Subcutaneous abdominal adipose tissue (tissue), 5 donors: ENCODE data around the gene RAB35.

Source experiments
- H3K27ac ChIP-seq: one replicate; pipeline ENCODE4 v1.7.0; 2013; ENCODE audit warnings: low read depth, mild to moderate bottlenecking, inconsistent platforms, low read length, moderate library complexity
- H3K27me3 ChIP-seq, 5 donors: one replicate each; pipeline ENCODE4 v1.7.0; 2013; ENCODE audit warnings: low read length in 5 of 5, inconsistent platforms in 1 of 5; ENCODE audit not compliant: control insufficient read depth in 5 of 5, insufficient read depth in 4 of 5
- H3K36me3 ChIP-seq, 5 donors: one replicate each; pipeline ENCODE4 v1.7.0; 2013; ENCODE audit warnings: low read length in 5 of 5; ENCODE audit not compliant: control insufficient read depth in 5 of 5, insufficient read depth in 5 of 5
- H3K4me1 ChIP-seq, 5 donors: one replicate each; pipeline ENCODE4 v1.7.0; 2013; ENCODE audit warnings: low read length in 5 of 5, mild to moderate bottlenecking in 3 of 5, moderate library complexity in 1 of 5; ENCODE audit not compliant: control insufficient read depth in 5 of 5, insufficient read depth in 5 of 5
- H3K4me3 ChIP-seq, 5 donors: one replicate each; pipeline ENCODE4 v1.7.0; 2013; ENCODE audit warnings: low read length in 5 of 5, low read depth in 1 of 5
- H3K9ac ChIP-seq, 5 donors: one replicate each; pipeline ENCODE4 v1.7.0; 2013; ENCODE audit warnings: low read length in 5 of 5, mild to moderate bottlenecking in 4 of 5, moderate library complexity in 3 of 5
- H3K9me3 ChIP-seq, 5 donors: one replicate each; pipeline ENCODE4 v1.7.0; 2013; ENCODE audit warnings: low read length in 5 of 5; ENCODE audit not compliant: control insufficient read depth in 5 of 5
- donor health status: healthy.
- donor health status: healthy.
- donor health status: healthy.
- donor health status: healthy.
- donor health status: healthy.

RAB35 gene

DNA sequence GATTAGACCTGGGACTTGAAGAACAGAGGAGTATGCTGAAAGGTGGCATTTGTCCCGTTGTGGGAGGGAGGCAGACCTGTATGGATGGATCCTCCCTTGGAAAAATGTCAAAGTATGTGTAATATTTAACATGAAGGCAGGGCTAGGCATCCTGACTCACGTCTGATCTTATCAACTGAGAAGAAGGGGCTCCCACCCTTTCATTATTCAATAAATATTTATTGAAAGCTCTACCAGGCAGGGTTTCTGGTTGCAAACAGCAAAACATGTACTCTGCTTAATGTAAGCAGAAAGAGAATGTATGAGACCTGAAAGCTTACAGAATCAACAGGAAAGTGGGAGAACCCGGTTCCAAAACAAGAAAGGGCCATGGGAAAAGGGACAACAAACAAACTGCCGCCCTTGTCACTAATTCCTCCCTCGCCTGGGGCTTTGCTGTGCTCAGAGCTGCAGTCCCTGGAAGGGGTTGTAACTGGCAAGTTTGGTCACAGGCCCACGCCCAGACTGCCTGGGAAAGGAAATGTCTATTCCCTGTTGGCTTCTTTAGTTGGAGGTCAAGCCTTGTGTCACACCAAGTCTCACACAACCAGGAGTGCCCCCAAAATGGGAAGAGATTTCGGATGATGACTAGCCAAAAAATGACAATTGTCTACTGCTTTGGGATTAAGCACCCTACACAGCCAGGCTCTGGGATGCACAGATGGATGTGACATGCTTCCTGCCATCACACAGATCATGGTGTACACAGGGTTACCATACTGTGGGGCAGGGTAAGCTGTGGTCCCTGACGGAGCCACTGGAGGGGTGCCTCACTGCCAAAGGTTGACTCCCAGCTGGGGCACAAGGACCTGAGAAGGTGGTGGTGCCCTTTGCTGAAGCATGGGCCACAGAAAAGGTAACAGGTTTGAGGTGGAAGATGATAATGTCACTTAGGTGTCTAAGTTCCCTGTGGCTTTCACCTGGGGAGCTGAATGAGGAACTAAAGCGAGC, 36.8 kb downstream of the RAB35 start:
- no peak overlapping the region for H3K27ac ChIP-seq
- peaks cover 0 to 3% (median 0%) of the 10 kb centered on the region in 5 donors for H3K4me1 ChIP-seq
- no peaks in the 10 kb centered on the region for H3K36me3 ChIP-seq

DNA sequence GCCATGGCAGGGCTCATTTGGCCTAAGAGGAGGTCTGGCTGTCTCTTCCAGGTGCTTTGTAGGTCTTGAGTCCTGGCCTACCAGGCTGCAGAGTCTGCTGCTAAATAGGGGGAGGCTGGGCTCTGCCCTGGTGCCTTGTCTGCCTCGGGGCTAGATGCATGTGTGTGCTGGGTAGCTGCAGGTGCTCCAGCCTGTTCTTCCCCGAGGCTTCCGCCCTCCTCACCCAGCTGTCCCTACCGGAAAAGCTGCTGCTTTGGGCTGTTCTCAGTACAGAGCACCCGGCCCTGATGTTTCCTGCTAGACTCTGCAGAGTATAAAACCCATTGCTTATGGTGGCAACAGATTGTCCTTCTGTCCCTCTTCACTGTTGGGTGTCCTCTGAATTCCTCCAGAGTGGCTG, 37.7 kb downstream of the RAB35 start:
- Histone ChIP-seq H3K36me3 (no peaks in the 10 kb centered on the region), H3K4me1 (peaks cover 0 to 3% (median 0%) of the 10 kb centered on the region in 5 donors), H3K27ac (no peak overlapping the region), H3K9ac (no peak overlapping the region), H3K9me3 (no peaks in the 10 kb centered on the region), H3K27me3 (peaks cover 0 to 3% (median 0%) of the 10 kb centered on the region in 5 donors), H3K4me3 (no peak overlapping the region)

More for the DNA sequence above, 36.8 kb downstream of the RAB35 start:
- Histone ChIP-seq H3K9ac (no peak overlapping the region), H3K9me3 (no peaks in the 10 kb centered on the region), H3K27me3 (peaks cover 0 to 3% (median 0%) of the 10 kb centered on the region in 5 donors), H3K4me3 (no peak overlapping the region)

DNA sequence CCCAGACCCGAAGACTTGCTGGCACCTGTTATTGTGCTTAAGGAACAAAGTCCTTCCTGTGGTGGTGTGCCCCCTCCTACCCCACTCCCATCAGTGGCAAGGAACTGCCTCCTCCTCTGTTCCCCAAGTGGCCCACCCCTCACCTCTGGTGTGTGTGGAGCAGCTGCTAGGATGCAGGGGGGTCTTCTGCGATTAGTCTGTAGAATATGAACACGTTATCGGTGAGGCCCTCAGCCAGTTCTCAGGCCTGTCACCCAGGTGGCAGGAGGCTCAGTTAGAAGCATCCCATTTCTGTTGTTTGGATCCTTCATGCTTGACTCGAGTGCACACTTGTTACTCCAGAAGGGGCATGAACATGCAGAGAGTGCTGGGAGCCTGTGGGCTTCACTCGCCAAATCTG, 39.3 kb downstream of the RAB35 start:
- Histone ChIP-seq H3K36me3 (no peaks in the 10 kb centered on the region), H3K27ac (no peak overlapping the region), H3K9ac (no peak overlapping the region), H3K4me1 (peaks cover 0 to 3% (median 0%) of the 10 kb centered on the region in 5 donors), H3K4me3 (no peak overlapping the region), H3K9me3 (no peaks in the 10 kb centered on the region), H3K27me3 (peaks cover 0 to 3% (median 0%) of the 10 kb centered on the region in 5 donors)

DNA sequence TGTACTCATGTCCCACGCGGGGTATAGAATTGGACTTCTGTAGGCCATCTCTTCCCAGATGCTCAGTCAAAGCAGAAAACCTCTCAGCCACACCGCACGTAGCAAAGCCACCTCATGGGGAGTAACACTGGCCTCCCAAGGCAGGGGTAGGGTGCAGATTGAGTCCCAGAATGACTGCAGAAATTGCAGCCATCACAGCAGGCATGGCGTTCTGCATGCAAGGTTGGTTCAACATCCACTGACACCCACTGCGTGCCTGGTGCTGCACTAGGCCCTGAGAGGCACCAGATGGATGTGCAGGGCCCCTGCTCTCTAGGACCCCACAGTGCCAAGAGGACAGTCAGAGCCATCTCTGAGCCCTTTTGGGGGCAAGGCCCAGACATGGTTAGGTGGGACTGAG, 39.9 kb downstream of the RAB35 start:
- Histone ChIP-seq H3K27ac (no peak overlapping the region), H3K27me3 (peaks cover 0 to 3% (median 0%) of the 10 kb centered on the region in 5 donors), H3K4me3 (no peak overlapping the region), H3K9ac (no peak overlapping the region), H3K9me3 (no peaks in the 10 kb centered on the region), H3K4me1 (peaks cover 0 to 3% (median 0%) of the 10 kb centered on the region in 5 donors), H3K36me3 (no peaks in the 10 kb centered on the region)

DNA sequence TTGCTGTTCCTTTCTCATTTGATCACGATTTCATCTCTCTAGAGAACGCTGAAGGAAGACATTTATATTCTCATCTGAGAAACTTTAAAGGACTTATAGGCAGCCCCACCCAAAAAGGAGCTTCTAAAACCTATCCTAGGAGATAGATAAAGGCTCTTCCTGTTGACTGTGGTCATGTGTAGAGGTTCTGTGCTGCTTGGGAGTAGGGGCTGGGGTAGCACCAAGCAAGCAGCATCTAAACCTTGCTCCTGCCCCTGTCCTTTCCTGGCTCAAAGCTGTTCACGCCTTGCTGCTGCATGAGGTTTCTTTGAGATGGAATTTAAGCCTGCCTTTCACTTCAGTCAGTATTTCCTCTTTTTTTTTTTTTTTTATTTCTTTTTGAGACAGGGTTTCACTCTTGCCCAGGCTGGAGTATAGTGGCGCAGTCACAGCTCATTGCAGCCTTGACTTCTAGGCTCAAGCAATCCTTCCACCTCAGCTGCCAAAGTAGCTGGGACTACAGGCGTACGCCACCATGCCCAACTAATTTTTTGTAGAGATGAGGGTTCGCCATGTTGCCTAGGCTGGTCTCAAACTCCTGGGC, 41.4 kb downstream of the RAB35 start:
- Histone ChIP-seq H3K27ac (no peak overlapping the region), H3K27me3 (peaks cover 0 to 3% (median 0%) of the 10 kb centered on the region in 5 donors), H3K36me3 (no peaks in the 10 kb centered on the region), H3K4me3 (no peak overlapping the region), H3K9ac (no peak overlapping the region), H3K4me1 (peaks cover 0 to 3% (median 0%) of the 10 kb centered on the region in 5 donors), H3K9me3 (no peaks in the 10 kb centered on the region)

DNA sequence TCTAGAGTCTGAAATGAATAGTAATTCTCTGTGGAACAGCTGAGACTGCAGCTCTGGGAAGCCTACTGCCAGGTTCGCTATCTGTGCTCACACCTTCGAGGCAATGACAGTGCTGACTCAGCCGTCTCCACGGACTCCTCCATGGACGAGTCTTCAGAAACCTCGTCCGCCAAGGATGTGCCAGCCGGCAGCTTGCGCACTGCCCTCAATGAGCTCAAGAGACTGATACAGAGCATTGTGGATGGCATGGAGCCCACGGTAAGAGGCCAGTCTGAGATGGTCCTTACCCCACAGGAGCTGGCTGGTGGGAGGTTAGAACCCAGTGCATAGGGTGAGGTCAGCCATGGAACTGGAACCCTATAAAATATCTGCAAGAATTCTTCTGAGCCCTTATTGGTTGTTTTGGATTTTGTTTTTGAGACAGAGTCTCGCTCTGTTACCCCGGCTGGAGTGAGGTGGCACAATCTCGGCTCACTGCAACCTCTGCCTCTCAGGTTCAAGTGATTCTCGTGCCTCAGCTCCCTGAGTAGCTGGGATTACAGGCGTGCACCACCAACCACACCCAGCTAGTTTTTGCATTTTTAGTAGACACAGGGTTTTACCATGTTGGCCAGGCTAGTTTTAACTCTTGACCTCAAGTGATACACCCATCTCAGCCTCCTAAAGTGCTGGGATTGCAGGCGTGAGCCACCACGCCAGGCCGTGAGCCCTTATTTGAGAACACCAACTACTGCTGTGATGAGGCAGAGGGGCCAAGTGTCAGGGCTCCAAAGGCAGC, 43.9 kb downstream of the RAB35 start:
- no peak overlapping the region for H3K4me3 ChIP-seq
- no peaks in the 10 kb centered on the region for H3K36me3 ChIP-seq
- no peaks in the 10 kb centered on the region for H3K9me3 ChIP-seq
- H3K27ac ChIP-seq: no peak overlapping the region
- no peaks in the 10 kb centered on the region for H3K27me3 ChIP-seq
- no peaks in the 10 kb centered on the region for H3K4me1 ChIP-seq
- H3K9ac ChIP-seq: no peak overlapping the region

DNA sequence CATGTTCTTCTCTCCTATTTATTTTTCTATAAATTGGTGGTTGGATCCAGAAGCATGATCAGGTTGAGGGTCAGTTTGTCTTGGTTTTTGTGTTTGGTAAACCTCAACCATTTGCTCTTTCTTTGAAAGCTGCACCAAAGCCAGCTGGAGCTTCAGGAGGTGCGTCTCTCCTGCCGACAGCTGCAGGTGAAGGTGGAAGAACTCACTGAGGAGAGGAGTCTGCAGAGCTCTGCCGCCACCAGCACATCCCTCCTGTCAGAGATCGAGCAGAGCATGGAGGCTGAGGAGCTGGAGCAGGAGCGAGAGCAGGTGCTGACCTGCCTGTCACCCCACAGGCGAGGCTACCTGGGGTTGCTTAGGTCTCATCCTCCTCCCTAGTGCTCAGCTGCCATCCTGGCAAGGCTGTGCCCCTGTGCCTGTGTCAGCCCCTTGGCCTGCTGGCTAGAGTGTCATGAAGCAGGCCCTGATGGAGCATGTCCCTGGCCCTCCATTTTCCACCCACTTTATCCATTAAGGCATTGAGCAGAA, 45.0 kb downstream of the RAB35 start:
- Histone ChIP-seq H3K36me3 (no peaks in the 10 kb centered on the region), H3K9ac (no peak overlapping the region), H3K4me3 (no peak overlapping the region), H3K27ac (no peak overlapping the region), H3K27me3 (no peaks in the 10 kb centered on the region), H3K4me1 (no peaks in the 10 kb centered on the region), H3K9me3 (no peaks in the 10 kb centered on the region)

DNA sequence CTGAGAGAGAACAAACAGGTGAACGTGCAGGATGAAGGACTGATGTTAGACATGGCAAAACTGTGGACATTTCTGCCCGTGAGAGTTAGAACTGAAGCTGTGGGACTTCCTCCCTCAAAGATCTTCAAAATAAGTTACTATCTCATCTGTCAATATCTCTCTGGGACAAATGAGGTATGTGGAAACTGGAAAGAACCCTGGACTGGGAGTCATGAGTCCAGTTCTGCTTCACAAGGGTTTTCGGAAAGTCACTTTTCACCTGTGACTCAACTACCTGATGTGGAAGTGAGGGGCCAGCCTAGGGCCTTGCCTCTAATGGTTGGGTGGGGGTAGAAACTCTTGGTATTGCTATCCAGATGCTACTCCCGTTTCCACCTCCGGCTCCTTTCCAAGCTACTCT, 47.3 kb downstream of the RAB35 start:
- Histone ChIP-seq H3K27me3 (peaks cover 4 to 9% (median 6%) of the 10 kb centered on the region in 5 donors), H3K36me3 (no peaks in the 10 kb centered on the region), H3K27ac (no peak overlapping the region), H3K9me3 (no peaks in the 10 kb centered on the region), H3K9ac (no peak overlapping the region), H3K4me3 (no peak overlapping the region), H3K4me1 (no peaks in the 10 kb centered on the region)

DNA sequence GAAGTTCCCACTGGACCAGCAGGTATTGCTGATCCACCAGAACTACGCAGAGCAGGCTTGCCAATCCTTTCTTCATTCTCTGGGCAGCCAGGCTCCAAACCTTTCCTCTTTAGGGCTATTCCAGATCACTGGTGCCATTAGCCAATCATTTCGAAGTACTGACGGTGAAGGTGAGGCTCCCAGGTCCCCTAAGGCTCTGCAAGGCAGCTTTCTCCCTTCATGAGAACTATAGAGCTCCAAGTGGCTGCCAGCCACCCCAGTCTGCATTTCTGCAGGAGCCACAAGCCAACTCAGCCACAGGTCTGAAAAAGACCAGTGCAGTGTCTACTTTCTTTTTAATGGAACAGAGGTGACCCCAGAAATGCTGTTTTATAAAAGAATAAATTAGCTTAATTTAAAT, 48.7 kb downstream of the RAB35 start:
- Histone ChIP-seq H3K9me3 (no peaks in the 10 kb centered on the region), H3K4me1 (no peaks in the 10 kb centered on the region), H3K4me3 (no peak overlapping the region), H3K27me3 (peaks cover 5 to 12% (median 9%) of the 10 kb centered on the region in 5 donors), H3K36me3 (no peaks in the 10 kb centered on the region), H3K27ac (no peak overlapping the region), H3K9ac (no peak overlapping the region)
